Caco-2 (cell line): ENCODE data around the gene TMX2. TPM values are rescaled to one million over a fixed set of nuclear protein-coding genes. Genes with fewer than 3 reads are reported as not detected.
"Not testable (repeated sequence)": the region's sequence is repeated elsewhere in the genome, so short reads cannot be mapped to it uniquely, and the experiment has no call there.

Source experiments
- BruUV-seq: library from RNA; stranded (reverse); fragments of 400-500 nt; replicated peaks from 2 replicates; lab custom pipeline; 2021; lab: Mats Ljungman, UMichigan
- CTCF ChIA-PET: fragments of 300-600 bp; sonication (Branson Sonifier 250); formaldehyde crosslinking; loops from one replicate; lab custom pipeline; 2022; ENCODE audit warnings: antibody characterized with exemption; lab: Charles Lee
- POLR2A ChIA-PET: fragments of 300-600 bp; sonication (Branson Sonifier 250); formaldehyde crosslinking; loops from one replicate; lab custom pipeline; 2022; ENCODE audit warnings: antibody characterized with exemption; lab: Charles Lee
- DNase-seq, 2 experiments: peaks; one replicate each; pipeline versions ENCODE4 v3.0.0 to v3.0.0-alpha.2; 2020 to 2022
- H3K27me3 ChIP-seq: replicated peaks from 2 replicates; pipeline ENCODE4 v1.6.0; 2011; ENCODE audit warnings: low read length; ENCODE audit not compliant: control insufficient read depth, insufficient read depth
- H3K36me3 ChIP-seq: 2 replicates; pipeline ENCODE4 v1.5.1; 2011; ENCODE audit warnings: low read length; ENCODE audit not compliant: control insufficient read depth, insufficient read depth
- H3K4me1 ChIP-seq: fragments of 250-450 bp; sonication (Bioruptor Pico); 2 replicates; pipeline ENCODE4 v1.5.1; 2020; ENCODE audit warnings: mild to moderate bottlenecking
- H3K4me3 ChIP-seq: 2 replicates; pipeline ENCODE4 v1.5.1; 2011; ENCODE audit warnings: low read depth, mild to moderate bottlenecking, control low read depth, low read length
- H3K9me3 ChIP-seq: fragments of 250-450 bp; sonication (Bioruptor Pico); 2 replicates; pipeline ENCODE4 v1.5.1; 2020; ENCODE audit warnings: mild to moderate bottlenecking, moderate library complexity
- H3K27ac Mint-ChIP-seq: one replicate; pipeline ENCODE4 v1.8.0; 2022; ENCODE audit warnings: mixed read lengths; ENCODE audit not compliant: unreplicated experiment
- H3K27me3 Mint-ChIP-seq: one replicate; pipeline ENCODE4 v1.8.0; 2022; ENCODE audit warnings: mixed read lengths; ENCODE audit not compliant: insufficient read depth, unreplicated experiment
- H3K36me3 Mint-ChIP-seq: one replicate; pipeline ENCODE4 v1.8.0; 2022; ENCODE audit warnings: mild to moderate bottlenecking, mixed read lengths; ENCODE audit not compliant: insufficient read depth, unreplicated experiment
- H3K4me1 Mint-ChIP-seq: one replicate; pipeline ENCODE4 v1.8.0; 2022; ENCODE audit warnings: low read depth, mixed read lengths; ENCODE audit not compliant: unreplicated experiment
- H3K4me3 Mint-ChIP-seq: one replicate; pipeline ENCODE4 v1.8.0; 2022; ENCODE audit warnings: mild to moderate bottlenecking, moderate library complexity, mixed read lengths; ENCODE audit not compliant: unreplicated experiment
- H3K9me3 Mint-ChIP-seq: one replicate; pipeline ENCODE4 v1.8.0; 2022; ENCODE audit warnings: mixed read lengths; ENCODE audit not compliant: unreplicated experiment
- CTCF ChIP-seq, 2 experiments: fragments of 200-600 bp in 1 of 2; IDR thresholded peaks; 1 replicate in 1 of 2; 2 replicates in 1 of 2; pipeline versions ENCODE4 v1.5.1 to v1.8.0; 2011 to 2022; ENCODE audit warnings: antibody characterized with exemption in 1 of 2, control low read depth in 1 of 2, inconsistent platforms in 1 of 2, low read depth in 1 of 2, low read length in 1 of 2, mild to moderate bottlenecking in 1 of 2, moderate library complexity in 1 of 2; ENCODE audit not compliant: insufficient read depth in 1 of 2, severe bottlenecking in 1 of 2, unreplicated experiment in 1 of 2
- intact Hi-C: fragments of 100-400 bp; cut with micrococcal nuclease; formaldehyde crosslinking; loops from one replicate; pipeline ENCODE4 v1.10.0; 2022; ENCODE audit not compliant: unreplicated experiment
- total RNA-seq: library from RNA; stranded (reverse); gene quantifications from 2 replicates; pipeline ENCODE4 v1.2.3, GENCODE V29; 2022

TMX2 gene
- total RNA-seq, 1 experiment from 2014 or later: 150 TPM

- TF ChIP-seq CTCF (IDR thresholded peaks at IDR 0.05; ENCODE audit: insufficient read depth in 1 of 2, low read depth in 1 of 2, low read length in 1 of 2, severe bottlenecking in 1 of 2, unreplicated experiment in 1 of 2): no peak
- Histone ChIP-seq H3K27me3 (no peaks in the 10 kb centered on the region), H3K4me1 (peaks cover 9% of the 10 kb centered on the region), H3K4me3 (no peak overlapping the region), H3K9me3 (no peaks in the 10 kb centered on the region), H3K36me3 (peaks cover 2% of the 10 kb centered on the region)
- no peak for DNase-seq
- no peaks in the 10 kb centered on the region for H3K9me3 Mint-ChIP-seq
- no peaks in the 10 kb centered on the region for H3K27me3 Mint-ChIP-seq
- intact Hi-C loops: no loop called here
- POLR2A ChIA-PET: no interaction called here
- no TSS peak for BruUV-seq
- H3K36me3 Mint-ChIP-seq: peaks cover 71% of the 10 kb centered on the region
- no peak overlapping the region for H3K27ac Mint-ChIP-seq
- no peak overlapping the region for H3K4me3 Mint-ChIP-seq
- CTCF ChIA-PET: no interaction called here
- peaks cover 3% of the 10 kb centered on the region for H3K4me1 Mint-ChIP-seq
Observed at GRCh38 chr11:57679396-57679795, 33.0 kb upstream of the TMX2 start.

GRCh38 chr11:57680552-57680874 is 31.9 kb upstream of the TMX2 start:
- H3K36me3 Mint-ChIP-seq: peaks cover 72% of the 10 kb centered on the region
- no peaks in the 10 kb centered on the region for H3K27me3 Mint-ChIP-seq
- H3K4me1 ChIP-seq: peaks cover 6% of the 10 kb centered on the region; the same call in 1 of the 2 replicates
- ChIA-PET CTCF (no interaction called here), POLR2A (no interaction called here)
- no peaks in the 10 kb centered on the region for H3K9me3 ChIP-seq
- H3K4me1 Mint-ChIP-seq: no peaks in the 10 kb centered on the region
- intact Hi-C loops: no loop called here
- BruUV-seq: no TSS peak
- no peak overlapping the region for H3K27ac Mint-ChIP-seq
- no peak for TF ChIP-seq CTCF (IDR thresholded peaks at IDR 0.05; ENCODE audit: insufficient read depth in 1 of 2, low read depth in 1 of 2, low read length in 1 of 2, severe bottlenecking in 1 of 2, unreplicated experiment in 1 of 2)
- H3K9me3 Mint-ChIP-seq: no peaks in the 10 kb centered on the region
- H3K36me3 ChIP-seq: peaks cover 2% of the 10 kb centered on the region
- no peak overlapping the region for H3K4me3 Mint-ChIP-seq
- H3K27me3 ChIP-seq: no peaks in the 10 kb centered on the region
- no peak for DNase-seq
- H3K4me3 ChIP-seq: no peak overlapping the region

- TF ChIP-seq CTCF (IDR thresholded peaks at IDR 0.05; ENCODE audit: insufficient read depth in 1 of 2, low read depth in 1 of 2, low read length in 1 of 2, severe bottlenecking in 1 of 2, unreplicated experiment in 1 of 2): no peak
- no peak overlapping the region for H3K27ac Mint-ChIP-seq
- POLR2A ChIA-PET: no interaction called here
Observed at GRCh38 chr11:57681168-57681567, 31.2 kb upstream of the TMX2 start.

GRCh38 chr11:57690474-57690873 is 21.9 kb upstream of the TMX2 start:
- peaks cover 77% of the 10 kb centered on the region for H3K36me3 Mint-ChIP-seq
- H3K27me3 ChIP-seq, H3K9me3 ChIP-seq, DNase-seq, H3K4me1 Mint-ChIP-seq, intact Hi-C loops, H3K4me3 ChIP-seq, POLR2A ChIA-PET, H3K4me3 Mint-ChIP-seq, H3K36me3 ChIP-seq, H3K9me3 Mint-ChIP-seq, BruUV-seq, H3K27me3 Mint-ChIP-seq, CTCF ChIA-PET, H3K27ac Mint-ChIP-seq, H3K4me1 ChIP-seq: not testable (repeated sequence)

More at GRCh38 chr11:57681168-57681567, 31.2 kb upstream of the TMX2 start:
- peaks cover 71% of the 10 kb centered on the region for H3K36me3 Mint-ChIP-seq
- H3K27me3 Mint-ChIP-seq: no peaks in the 10 kb centered on the region
- H3K4me1 Mint-ChIP-seq: no peaks in the 10 kb centered on the region
- Histone ChIP-seq H3K4me1 (peaks cover 6% of the 10 kb centered on the region; the same call in 1 of the 2 replicates), H3K9me3 (no peaks in the 10 kb centered on the region), H3K36me3 (peaks cover 2% of the 10 kb centered on the region), H3K4me3 (no peak overlapping the region), H3K27me3 (no peaks in the 10 kb centered on the region)
- H3K9me3 Mint-ChIP-seq: no peaks in the 10 kb centered on the region
- BruUV-seq: no TSS peak
- CTCF ChIA-PET: no interaction called here
- no peak for DNase-seq
- intact Hi-C loops: no loop called here
- H3K4me3 Mint-ChIP-seq: no peak overlapping the region
